ENCODE measurements around the gene SVEP1.

The SVEP1 gene

GRCh38 chr9:110463499-110463898 lies 116.0 kb downstream of the SVEP1 start:
- in situ Hi-C loops (cut with MboI; ENCODE audit: low pct_unique_long_range_greater_than_20kb, low sequenced_read_pairs) = no loop called here
- DNase-seq = no peak

- no peak for DNase-seq
- in situ Hi-C loops (cut with MboI; ENCODE audit: low pct_unique_long_range_greater_than_20kb, low sequenced_read_pairs) = no loop called here
These were observed 122.3 kb downstream of the SVEP1 start for GRCh38 chr9:110457245-110457644.

GRCh38 chr9:110456681-110457080 lies 122.9 kb downstream of the SVEP1 start:
- DNase-seq = no peak
- in situ Hi-C loops (cut with MboI; ENCODE audit: low pct_unique_long_range_greater_than_20kb, low sequenced_read_pairs) = no loop called here

- in situ Hi-C loops (cut with MboI; ENCODE audit: low pct_unique_long_range_greater_than_20kb, low sequenced_read_pairs) = no loop called here
- DNase-seq = no peak
These were observed 123.7 kb downstream of the SVEP1 start for GRCh38 chr9:110455860-110456259.

- in situ Hi-C loops (cut with MboI; ENCODE audit: low pct_unique_long_range_greater_than_20kb, low sequenced_read_pairs) = no loop called here
- DNase-seq = peak; percentile 12
These were observed 127.2 kb downstream of the SVEP1 start for GRCh38 chr9:110452227-110452801.

GRCh38 chr9:110451726-110452125 lies 127.8 kb downstream of the SVEP1 start:
- in situ Hi-C loops (cut with MboI; ENCODE audit: low pct_unique_long_range_greater_than_20kb, low sequenced_read_pairs) = no loop called here
- no peak for DNase-seq

GRCh38 chr9:110447476-110447875 lies 132.1 kb downstream of the SVEP1 start:
- DNase-seq = no peak
- in situ Hi-C loops (cut with MboI; ENCODE audit: low pct_unique_long_range_greater_than_20kb, low sequenced_read_pairs) = no loop called here

GRCh38 chr9:110446171-110446570 lies 133.4 kb downstream of the SVEP1 start:
- peak; percentile 10 for DNase-seq
- in situ Hi-C loops (cut with MboI; ENCODE audit: low pct_unique_long_range_greater_than_20kb, low sequenced_read_pairs) = no loop called here

- in situ Hi-C loops (cut with MboI; ENCODE audit: low pct_unique_long_range_greater_than_20kb, low sequenced_read_pairs) = no loop called here
- no peak for DNase-seq
These were observed 134.6 kb downstream of the SVEP1 start for GRCh38 chr9:110444911-110445310.

- in situ Hi-C loops (cut with MboI; ENCODE audit: low pct_unique_long_range_greater_than_20kb, low sequenced_read_pairs) = no loop called here
- DNase-seq = no peak
These were observed 135.7 kb downstream of the SVEP1 start for GRCh38 chr9:110443866-110444220.

GRCh38 chr9:110443146-110443865 lies 136.2 kb downstream of the SVEP1 start:
- in situ Hi-C loops (cut with MboI; ENCODE audit: low pct_unique_long_range_greater_than_20kb, low sequenced_read_pairs) = no loop called here
- DNase-seq = no peak

- no peak for DNase-seq
- in situ Hi-C loops (cut with MboI; ENCODE audit: low pct_unique_long_range_greater_than_20kb, low sequenced_read_pairs) = no loop called here
These were observed 138.7 kb downstream of the SVEP1 start for GRCh38 chr9:110440796-110441195.

GRCh38 chr9:110440172-110440571 lies 139.4 kb downstream of the SVEP1 start:
- in situ Hi-C loops (cut with MboI; ENCODE audit: low pct_unique_long_range_greater_than_20kb, low sequenced_read_pairs) = no loop called here
- no peak for DNase-seq

GRCh38 chr9:110432253-110432652 lies 147.3 kb downstream of the SVEP1 start:
- in situ Hi-C loops (cut with MboI; ENCODE audit: low pct_unique_long_range_greater_than_20kb, low sequenced_read_pairs) = no loop called here
- DNase-seq = no peak

GRCh38 chr9:110429453-110429852 lies 150.1 kb downstream of the SVEP1 start:
- DNase-seq = no peak
- in situ Hi-C loops (cut with MboI; ENCODE audit: low pct_unique_long_range_greater_than_20kb, low sequenced_read_pairs) = no loop called here

- in situ Hi-C loops (cut with MboI; ENCODE audit: low pct_unique_long_range_greater_than_20kb, low sequenced_read_pairs) = no loop called here
- peak; percentile 7 for DNase-seq
These were observed 151.9 kb downstream of the SVEP1 start for GRCh38 chr9:110427497-110428104.

- no peak for DNase-seq
- in situ Hi-C loops (cut with MboI; ENCODE audit: low pct_unique_long_range_greater_than_20kb, low sequenced_read_pairs) = no loop called here
These were observed 153.4 kb downstream of the SVEP1 start for GRCh38 chr9:110426052-110426709.

- in situ Hi-C loops (cut with MboI; ENCODE audit: low pct_unique_long_range_greater_than_20kb, low sequenced_read_pairs) = no loop called here
- DNase-seq = no peak
These were observed 165.1 kb downstream of the SVEP1 start for GRCh38 chr9:110414471-110414870.

GRCh38 chr9:110410961-110411360 lies 168.6 kb downstream of the SVEP1 start:
- in situ Hi-C loops (cut with MboI; ENCODE audit: low pct_unique_long_range_greater_than_20kb, low sequenced_read_pairs) = no loop called here
- no peak for DNase-seq

- DNase-seq = no peak
These were observed 170.9 kb downstream of the SVEP1 start for GRCh38 chr9:110408598-110408997.

More at GRCh38 chr9:110408598-110408997, 170.9 kb downstream of the SVEP1 start:
- in situ Hi-C loops (cut with MboI; ENCODE audit: low pct_unique_long_range_greater_than_20kb, low sequenced_read_pairs) = no loop called here

Data from KBM-7 (cell line).